22Rv1 (cell line): Measurements from ENCODE around the gene CHAC2.
A peak's percentile ranks its signal among the peaks of the same experiment; 100 is the strongest.

ENCODE experiments used
- CTCF ChIP-seq: fragments of 450-650 bp; IDR thresholded peaks from 2 replicates; pipeline ENCODE4 v1.5.1; 2017; ENCODE audit warnings: mild to moderate bottlenecking
- ZFX ChIP-seq: fragments of 450-650 bp; IDR thresholded peaks from 2 replicates; pipeline ENCODE4 v1.6.1; 2017; ENCODE audit warnings: antibody characterized with exemption, borderline replicate concordance

- TF ChIP-seq CTCF: peak; percentile 10; the same call in 1 of the 2 replicates
- no peak for TF ChIP-seq ZFX
These were observed at the start of gene CHAC2 for GRCh38 chr2:53767405-53768241.
